Measurements from ENCODE around the gene C4orf51.
A peak's percentile ranks its signal among the peaks of the same experiment; 100 is the strongest.

C4orf51 gene

DNA sequence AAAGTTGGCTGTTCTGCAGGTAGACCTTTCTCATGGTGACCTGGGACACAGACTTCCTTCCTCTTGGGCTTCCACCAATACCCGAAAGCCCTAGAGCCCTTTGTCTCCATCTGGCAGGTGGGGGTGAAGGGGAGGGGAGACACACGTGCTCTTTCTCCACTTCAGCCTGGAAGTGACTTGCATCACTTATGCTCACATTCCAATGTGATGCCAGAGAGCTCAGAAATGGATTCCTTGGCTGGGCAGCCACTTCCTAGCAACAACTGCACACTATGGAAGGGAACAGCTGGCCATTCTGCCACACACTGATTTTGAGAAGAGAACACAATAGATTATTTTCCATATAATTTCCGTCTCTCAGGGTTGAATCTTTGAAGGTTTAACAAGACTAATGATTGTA, 36.3 kb downstream of the C4orf51 start:
- no peak for DNase-seq

DNA sequence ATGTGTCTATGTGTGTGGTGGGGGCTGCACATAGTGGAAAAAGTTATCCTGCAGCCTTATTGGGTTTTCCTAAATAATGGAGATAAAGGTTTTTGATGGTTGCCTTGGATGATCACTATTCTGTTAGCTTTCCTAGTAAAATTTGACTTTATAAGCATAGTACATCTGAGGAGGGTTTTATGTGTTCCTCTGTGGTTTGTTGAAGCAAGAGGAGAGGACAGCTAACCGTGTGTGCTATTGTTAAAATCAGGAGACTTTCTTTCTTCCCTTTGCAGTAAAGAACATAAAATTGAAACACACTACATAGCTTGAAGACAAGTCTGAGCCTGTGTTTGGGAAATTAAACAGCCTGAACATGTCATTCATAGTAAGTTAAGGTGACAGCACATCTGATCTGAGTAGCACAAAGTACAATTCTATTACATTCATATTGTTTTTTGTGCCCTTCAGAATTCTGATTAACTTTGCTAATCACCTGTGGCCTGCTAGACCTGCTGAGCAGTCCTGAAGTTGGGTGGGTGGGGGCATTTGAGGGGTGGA, 36.8 kb downstream of the C4orf51 start:
- no peak for DNase-seq

DNA sequence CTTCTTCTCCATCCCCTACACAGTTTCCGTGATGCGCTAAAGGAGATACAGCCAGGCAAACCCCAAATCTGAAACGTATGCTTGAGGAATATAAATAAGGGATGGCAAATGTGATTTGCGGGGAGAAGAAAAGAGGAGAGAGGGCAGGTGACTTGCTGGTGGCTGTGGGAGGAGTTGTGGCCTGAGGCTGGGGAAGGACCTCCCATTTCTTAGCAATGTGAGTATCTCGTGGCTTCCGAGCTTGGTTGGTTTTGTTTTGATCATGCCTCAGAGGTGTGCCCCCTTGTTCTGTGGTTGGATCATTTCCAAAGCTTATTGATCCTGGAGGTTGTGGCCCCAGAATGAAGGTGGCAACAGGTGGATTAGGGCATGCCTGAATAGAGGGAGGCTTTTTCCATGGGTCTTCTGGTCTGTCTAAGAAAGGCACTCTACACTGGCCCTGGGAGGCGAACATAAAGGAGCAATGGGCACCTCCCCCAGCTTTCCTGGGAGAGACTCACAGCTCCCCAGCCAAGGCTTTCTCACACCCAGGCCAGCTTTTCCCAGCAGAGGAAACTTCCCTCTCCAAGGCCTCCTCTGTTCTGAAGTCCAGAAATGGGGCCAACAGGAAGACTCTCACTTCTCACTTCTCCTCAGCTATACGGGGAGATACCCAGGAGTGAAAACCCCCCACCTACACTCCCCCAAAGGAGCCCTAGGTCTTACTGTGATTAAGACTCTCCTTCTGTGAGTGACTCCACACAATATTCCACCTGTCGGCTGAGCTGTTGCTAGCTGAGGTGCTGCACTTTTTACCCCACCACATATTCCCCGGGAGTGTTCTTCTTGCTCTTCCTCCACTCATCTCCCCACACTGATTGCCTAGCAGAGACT, 40.0 kb downstream of the C4orf51 start:
- no peak for DNase-seq

DNA sequence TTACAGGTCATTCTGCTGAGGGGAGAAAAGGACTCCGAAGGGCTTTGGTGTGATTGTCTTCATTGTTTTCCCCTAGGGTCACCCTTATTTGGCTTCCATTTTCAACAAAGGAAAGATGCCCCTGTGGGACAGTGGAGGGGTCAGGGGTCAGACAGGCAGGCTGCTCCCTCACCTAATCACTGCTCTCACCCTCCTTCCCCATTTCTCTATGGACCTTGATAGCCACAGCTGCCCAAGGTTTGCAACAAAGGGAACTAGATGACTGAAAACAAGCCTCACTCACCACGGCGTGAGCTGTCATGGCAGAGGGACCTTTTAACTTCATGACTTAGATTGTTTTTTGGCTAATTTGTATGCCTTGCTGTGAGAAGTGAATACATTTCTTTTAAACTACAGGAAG, 40.7 kb downstream of the C4orf51 start:
- no peak for DNase-seq

DNA sequence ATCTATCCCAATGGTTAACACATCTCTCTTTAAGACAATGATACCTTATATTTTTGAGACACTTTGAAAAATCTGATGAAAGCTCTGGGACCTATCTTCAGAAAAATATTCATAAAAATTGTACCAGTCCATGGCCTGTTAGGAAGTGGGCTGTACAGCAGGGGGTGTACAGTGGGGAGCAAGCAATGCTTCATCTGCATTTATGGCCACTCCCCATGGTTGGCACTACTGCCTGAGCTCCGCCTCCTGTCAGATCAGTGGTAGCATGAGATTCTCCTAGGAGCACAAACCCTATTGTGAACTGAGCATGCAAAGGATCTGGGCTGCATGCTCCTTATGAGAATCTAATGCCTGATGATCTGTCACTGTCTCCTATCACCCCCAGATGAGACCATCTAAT, 42.6 kb downstream of the C4orf51 start:
- no peak for DNase-seq

DNA sequence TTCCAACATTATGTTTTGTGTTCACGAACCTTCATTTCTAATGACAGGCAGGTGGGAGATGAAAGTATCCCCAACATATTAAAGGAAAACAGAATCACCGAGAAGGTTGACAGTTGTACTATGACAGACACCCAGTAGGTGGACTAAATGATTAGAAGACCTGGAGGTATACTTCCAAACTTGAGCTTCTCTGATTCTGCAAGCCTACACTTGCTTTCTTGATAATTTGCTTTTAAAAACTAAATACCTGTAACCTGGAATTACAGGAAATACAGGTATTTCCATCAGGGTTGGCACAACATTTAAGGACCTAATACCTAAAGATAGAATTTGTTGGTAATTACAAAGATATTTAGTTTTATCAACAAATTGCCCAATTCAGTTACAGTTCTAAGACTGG, 43.4 kb downstream of the C4orf51 start:
- DNase-seq: no peak

DNA sequence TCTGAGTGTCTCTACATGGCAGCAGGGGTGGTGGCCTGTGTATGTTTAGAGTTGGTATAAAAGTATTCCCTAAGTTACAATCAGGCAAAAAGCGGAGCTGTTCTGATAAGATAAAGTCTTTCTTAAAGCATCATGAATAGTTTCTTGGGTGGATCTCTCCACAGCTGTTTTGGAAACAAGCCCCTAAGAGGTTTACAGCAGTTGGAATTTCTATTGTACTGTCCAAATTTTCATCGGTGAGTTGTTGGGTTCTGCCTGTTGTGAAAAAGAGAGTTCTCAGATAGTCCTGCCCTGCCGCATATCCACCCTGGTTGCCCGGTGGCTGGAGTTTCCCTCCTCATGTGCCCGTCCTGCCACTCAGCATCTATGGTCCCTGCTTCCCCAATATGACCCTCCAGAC, 50.1 kb downstream of the C4orf51 start:
- DNase-seq: no peak

DNA sequence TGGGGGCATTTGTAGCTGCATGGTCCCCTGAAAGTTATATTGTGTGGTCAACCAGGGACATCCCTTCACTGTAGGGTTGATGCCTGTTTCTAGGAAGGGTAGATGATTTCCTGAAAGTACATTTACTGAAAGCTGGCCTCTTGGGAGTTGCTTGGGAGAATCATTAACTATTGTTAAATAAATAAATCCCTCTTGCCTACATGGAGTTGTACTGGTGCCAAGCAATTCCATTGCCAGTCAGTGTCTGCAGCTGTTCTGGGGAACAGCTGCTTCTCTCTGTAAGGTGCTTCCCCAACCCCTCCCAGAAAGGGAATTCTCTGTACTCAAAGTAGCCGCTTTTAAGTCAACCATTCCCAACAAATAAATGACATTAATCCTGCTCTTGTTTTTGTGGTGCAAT, 51.1 kb downstream of the C4orf51 start:
- no peak for DNase-seq

DNA sequence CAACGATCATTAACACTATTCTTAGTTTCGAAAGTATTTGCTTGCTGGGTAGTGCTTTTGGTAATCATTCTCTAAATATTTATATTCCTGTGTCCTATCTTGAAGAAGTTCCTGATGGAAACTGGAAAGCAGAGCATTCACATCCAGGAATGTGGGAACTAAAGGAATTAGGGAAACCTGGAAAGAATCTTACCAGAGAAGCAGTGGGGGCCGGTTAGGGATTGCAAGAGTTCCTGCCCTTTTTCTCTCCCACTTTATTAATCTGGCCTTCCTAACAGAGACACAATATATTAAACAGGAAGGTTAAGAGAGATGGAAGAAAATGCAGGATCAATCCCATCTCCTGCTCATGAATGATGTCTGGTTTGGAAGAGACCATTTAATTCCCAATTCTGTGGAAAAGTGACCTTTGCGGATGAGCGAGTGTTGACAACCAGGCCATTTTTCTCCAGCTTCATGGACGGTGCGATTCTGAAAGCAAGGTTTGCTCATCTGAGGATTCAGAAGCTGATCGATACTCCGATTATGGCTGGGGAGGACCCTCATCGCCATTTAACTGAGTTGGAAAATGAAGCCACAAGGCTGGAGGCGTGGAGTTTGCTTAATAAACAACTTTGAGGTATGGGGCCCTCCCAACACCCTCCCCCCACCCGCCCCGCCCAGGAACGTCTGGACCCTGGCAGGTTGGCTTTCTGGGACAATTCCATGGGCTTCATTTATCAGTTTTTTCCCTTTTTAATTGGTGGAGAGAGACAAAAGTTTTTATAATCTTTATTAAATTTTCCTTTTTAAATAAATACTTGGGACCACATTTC, 52.3 kb downstream of the C4orf51 start:
- DNase-seq: no peak

DNA sequence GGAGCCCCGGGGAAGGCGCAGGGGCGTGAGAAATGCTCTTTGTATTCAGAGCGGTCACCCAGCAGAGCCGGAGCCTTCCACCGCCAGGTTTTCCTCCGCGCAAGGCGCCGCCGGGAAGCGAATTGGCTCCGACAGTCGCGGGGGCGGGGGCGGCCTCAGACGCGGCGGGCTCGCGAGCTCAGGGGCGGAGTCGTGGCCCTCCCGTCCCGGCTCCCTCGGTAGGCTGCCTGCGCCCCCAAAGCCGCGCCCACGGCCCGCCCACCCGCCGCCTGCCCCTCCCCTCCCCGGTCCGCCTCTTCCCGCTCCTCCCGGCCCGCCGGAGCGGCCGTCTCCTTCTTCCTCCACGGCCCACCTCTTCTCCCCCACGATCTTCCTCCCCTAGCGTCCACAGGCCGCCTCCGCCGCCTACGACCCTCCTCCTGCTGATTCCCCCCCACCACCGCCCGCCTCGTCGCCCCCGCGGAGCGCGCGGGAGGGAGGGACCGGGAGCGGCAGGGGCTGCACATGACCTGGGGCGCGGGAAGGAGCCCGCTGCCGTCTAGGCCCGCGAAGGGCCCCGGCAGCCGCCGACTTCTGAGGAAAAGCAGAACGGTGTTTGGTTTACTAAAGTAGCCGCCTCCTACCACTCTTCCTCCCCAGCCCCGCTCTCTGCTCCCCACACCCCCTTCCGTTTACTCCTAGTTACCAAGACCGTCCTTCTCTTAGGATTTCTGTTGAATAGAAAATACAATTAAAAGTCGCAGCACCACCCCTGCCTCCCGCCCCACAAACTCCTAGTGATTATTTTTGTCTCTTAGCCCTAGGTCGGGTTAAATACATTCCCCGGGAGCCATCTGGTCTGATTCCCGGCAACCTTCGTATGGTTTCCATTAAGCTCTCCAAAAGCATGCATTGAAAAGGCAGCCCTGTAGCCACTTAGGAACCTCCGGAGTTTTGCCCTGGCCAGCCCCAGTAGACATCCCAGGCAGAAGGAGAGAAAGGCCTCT, 53.2 kb downstream of the C4orf51 start:
- DNase-seq: peak; percentile 83

DNA sequence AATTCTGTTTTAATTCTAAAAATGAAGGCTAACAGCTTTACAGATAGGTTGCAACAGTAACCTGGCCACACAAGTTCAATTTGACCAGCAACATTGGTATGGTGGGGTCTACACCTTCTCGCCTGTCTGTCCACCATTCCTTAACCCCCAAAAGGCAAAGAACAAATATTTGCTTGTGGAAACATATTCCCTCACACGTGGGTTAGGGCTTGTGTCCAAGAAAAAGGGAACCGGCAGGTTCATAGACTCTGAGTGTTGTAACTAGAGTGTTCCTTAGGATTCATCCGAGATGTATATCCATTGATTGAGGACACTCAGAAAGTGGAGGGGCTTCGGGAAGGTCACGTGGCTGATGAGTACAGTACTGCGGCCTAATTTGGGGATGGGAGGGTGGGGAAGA, 54.1 kb downstream of the C4orf51 start:
- DNase-seq: no peak

DNA sequence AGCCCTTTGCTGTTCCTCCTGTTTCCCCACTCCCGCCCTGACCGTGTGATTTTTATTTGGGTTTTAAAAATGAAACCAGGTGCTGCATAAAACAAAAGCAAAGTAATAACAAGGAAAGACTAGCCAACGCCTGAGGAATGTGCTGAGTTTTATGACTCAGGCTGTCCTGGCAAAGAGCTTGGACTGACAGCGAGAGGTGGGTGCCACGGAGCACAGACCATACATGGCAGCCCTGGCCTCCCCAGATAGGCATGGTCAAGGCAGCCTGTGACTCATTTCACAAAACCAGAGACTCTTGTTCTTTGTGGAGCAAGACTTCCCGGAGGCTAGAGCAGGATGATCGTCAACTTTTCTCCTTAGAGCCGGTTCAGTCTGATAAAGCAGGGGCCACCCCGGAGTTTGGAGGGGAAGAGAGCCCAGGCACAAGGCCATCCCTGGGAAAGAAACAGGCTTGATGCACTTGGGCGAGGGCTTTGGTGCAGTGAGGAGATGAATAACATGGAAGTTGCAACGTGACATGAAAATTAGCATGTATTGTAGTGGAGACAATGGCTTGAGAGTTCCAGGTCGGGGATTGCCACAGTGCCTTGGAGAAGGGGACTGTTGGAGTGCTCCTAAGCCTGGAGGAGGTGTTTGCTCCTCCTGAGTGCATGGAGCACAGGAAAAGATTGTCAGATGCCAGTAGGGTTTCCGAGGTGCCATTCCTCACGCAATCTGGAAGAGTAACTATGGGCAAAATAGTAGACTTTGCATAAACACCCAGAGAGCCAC, 54.8 kb downstream of the C4orf51 start:
- DNase-seq: no peak

DNA sequence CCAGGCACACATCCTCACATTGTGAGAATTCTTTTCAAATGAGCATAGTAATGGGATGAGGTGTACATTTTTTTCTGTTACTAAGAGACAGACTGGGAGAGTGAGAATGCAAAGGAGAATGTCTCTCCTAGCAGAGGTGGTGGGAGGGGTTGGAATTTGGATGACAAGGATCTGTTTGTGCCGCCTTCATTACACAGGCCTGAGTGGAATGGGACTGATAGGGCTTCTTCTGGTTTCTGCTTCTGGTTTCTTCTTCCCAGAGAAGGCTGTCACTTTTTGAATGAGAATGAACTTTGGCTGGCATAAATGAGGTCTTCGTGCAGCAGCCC, 55.4 kb downstream of the C4orf51 start:
- no peak for DNase-seq

DNA sequence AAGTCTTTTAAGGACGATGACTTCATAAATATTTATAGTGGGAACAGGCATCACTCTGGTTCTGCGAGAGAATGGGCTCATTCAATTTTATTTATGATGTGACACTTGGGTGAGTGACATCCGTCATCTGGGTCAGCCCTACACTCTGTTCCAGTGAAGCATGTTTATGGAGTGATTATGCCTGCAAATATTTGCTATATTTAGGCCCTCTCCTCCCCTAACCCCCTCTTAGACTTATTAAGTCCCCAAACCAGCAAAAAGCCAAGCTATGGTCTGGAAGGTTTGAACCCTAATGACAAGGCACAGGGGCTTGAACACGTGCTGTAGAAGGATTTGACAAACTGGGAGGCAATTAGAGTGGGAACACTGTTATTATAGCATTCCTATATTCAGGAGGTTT, 55.9 kb downstream of the C4orf51 start:
- DNase-seq: no peak

DNA sequence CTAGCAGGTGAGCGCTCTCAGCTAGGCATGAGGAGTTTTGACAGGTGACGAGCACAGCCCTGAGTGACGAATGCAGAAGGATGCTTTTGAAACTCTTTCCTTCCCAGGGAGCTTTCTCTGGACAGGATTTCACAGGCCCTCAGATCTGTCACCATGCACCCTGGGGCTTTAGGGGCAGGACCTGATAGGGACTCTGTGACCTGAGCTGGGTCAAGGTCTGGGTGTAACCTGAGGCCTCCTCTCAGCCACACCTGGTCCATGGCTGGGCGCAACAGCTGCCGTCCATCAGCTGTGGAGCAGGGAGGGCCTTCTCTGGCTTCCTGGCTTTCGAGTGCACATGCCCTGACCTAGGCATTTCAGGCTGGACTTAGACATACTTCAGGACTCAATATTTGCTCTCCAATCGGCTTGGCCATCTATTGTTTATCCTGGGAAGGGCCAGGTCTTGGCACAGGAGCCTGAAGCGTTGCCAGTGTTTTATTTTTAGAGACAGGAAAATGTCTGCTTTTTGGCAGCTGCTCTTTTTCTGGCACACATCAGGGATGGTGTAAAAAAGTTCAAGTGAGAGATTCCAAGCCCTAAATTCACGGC, 56.4 kb downstream of the C4orf51 start:
- no peak for DNase-seq

DNA sequence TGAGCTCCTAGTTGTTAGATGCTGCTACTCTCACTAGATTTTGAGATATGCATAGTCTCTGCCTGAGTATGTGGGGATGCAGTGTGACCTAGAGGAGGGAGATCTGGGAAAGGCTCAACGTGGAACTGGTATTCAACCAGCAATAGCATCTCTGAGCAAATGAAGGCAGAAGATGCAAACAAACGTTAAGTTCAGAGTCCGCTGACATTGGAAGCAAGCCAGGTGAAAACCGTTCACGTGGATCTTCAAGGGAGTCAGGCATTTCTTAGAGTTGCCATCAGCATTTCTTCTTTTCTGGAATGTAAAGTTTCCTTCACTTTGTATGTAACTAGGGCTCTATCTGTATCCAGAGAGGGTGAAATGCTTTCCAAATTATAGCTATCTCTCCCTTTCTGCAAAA, 59.9 kb downstream of the C4orf51 start:
- no peak for DNase-seq

DNA sequence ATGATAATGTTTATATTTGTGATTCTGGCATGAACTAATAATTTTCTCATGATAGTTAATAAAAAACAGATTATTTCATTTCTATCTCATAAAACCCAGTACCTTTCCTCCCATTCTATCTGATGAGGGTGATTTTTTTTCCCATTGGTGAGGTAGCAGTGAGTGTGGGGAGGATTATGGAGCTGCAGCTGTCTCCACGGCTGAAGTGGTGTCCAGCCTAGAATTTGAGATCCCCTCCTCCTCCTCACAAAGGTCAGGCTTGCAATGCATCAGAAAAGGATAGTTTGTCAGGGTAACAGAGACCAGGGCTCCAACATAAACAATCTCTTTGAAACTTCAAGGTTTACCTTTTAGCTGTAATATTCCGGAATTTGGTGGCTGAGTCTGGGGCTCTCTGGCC, 60.9 kb downstream of the C4orf51 start:
- DNase-seq: no peak

DNA sequence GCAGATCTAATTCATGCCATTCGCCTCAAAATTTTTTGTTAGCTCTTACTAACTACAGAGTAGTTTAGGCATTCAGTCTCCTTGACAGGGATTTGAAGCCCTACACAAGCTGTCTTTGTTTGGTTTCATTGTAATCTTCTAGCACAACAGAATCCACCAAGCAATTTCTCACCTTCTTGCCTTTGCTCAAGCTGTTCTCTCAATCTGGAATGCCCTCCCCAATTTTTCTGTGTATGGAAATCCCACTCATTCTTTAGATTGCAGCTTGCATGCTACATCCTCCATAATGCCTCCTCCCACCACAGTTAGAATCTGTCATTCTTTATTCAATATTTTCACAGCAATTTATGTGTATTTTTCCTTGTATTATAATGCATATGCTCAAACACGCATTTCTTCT, 63.7 kb downstream of the C4orf51 start:
- DNase-seq: no peak

DNA sequence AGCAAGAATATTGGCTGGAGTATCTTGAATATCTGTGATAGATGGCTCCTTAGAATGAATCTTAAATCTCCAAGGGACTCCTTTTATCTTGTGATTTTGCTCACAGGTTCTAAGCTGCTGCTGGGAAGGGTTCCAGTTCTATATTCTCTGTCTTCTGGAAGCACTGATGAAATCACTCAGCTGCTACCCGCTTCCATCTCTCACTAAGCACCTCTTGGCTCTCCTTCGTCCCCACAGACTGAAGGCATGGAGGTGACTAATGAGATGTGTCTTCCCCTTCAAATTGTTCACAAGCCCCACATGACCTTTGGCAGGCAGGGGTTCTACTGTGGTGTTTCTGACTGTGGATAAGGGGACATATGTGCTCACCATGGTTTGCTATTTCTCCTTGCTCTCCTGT, 75.9 kb downstream of the C4orf51 start:
- no peak for DNase-seq

DNA sequence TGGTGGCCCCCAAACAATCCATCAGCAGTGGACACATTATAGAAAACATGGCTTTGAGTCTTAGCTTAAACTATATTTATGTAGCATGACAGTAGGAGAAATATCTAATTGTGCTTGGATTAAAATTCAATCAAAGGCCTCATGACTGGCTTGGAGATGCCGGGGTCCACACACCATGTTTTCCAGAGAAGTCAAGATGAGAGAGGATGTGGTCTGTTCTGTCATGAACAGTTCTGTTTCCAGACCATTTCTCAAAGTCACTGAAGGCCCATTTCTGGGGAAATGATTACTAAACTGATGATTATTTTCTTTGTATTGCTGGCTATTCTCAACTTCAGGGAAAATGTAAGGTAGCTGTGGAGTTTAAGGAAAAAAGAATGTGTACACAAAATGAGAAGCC, 76.3 kb downstream of the C4orf51 start:
- DNase-seq: no peak

DNA sequence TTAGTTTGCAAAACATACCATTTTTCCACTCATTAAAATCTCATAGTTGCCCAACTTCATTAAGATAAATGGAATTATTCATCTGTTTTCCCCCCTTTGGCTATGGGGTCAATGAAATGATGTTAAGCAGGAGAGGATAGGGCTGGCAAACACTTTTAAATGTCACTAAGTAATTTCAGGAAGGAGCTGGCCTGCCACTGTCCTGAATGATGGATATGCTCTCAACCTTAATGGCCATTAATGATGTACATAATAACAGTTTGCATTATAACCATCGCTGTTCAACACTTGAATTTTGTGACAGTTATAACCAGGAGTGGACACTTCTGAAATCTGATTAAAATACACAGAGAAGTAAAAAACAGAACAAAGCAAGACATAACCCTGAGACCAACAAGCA, 77.2 kb downstream of the C4orf51 start:
- DNase-seq: no peak

DNA sequence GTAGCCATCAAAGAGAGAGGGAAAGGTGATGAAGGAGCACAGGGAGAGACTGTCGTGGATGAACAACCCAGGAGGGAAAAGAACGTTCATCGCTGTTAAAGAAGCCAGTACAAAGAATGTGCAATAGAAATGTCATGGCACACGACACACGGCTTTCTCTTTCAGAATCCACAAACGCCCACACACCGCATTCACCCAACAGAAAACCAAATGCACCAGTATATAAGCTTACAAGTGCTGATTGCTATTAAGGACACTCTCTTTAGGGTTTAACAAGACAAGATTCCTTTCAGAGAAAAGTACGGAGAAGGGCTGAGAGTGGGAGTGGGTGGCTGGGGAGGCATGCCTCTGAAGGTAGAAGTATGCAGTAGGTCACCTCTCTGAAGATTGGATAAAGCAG, 80.2 kb downstream of the C4orf51 start:
- DNase-seq: no peak

Data from stimulated activated CD4-positive, alpha-beta T cell treated with anti-CD3 and anti-CD28 coated beads, Interleukin-12 subunit alpha, Interleukin-12 subunit beta, amount 100 ng/mL, for 4 hours (primary cell).